Nephron (organoid): ENCODE results near the gene ERO1B.
"Not testable (repeated sequence)": the region's sequence is repeated elsewhere in the genome, so short reads cannot be mapped to it uniquely, and the experiment has no call there.

Source experiments
- H3K27ac Mint-ChIP-seq, 3 experiments: 2 replicates each; pipeline ENCODE4 v1.8.0; 2020; ENCODE audit warnings: mixed read lengths in 3 of 3, mild to moderate bottlenecking in 2 of 3, moderate library complexity in 1 of 3
- H3K27me3 Mint-ChIP-seq: 2 replicates; pipeline ENCODE4 v1.8.0; 2021; ENCODE audit warnings: low read depth, mild to moderate bottlenecking, moderate library complexity, mixed read lengths
- H3K36me3 Mint-ChIP-seq: 2 replicates; pipeline ENCODE4 v1.8.0; 2020; ENCODE audit warnings: low read depth, mixed read lengths
- H3K4me1 Mint-ChIP-seq: 2 replicates; pipeline ENCODE4 v1.8.0; 2020; ENCODE audit warnings: mixed read lengths
- H3K4me3 Mint-ChIP-seq, 3 experiments: 2 replicates each; pipeline ENCODE4 v1.8.0; 2020; ENCODE audit warnings: mild to moderate bottlenecking in 3 of 3, mixed read lengths in 3 of 3, moderate library complexity in 2 of 3
- H3K9me3 Mint-ChIP-seq: 2 replicates; pipeline ENCODE4 v1.8.0; 2020; ENCODE audit warnings: mixed read lengths
- CTCF ChIP-seq, 3 experiments: fragments of 200-600 bp; sonication (generic); IDR thresholded peaks; one replicate each; pipeline ENCODE4 v1.5.0; 2021; ENCODE audit warnings: antibody characterized with exemption in 3 of 3; ENCODE audit not compliant: unreplicated experiment in 3 of 3

The ERO1B gene

GRCh38 chr1:236321101-236321500, 39.3 kb upstream of the ERO1B start:
- TF ChIP-seq CTCF (IDR thresholded peaks at IDR 0.05; ENCODE audit: unreplicated experiment in 3 of 3), result no peak

GRCh38 chr1:236320671-236321070, 38.9 kb upstream of the ERO1B start:
- TF ChIP-seq CTCF (IDR thresholded peaks at IDR 0.05; ENCODE audit: unreplicated experiment in 3 of 3), result no peak
- peaks cover 10% of the 10 kb centered on the region for H3K36me3 Mint-ChIP-seq

More at GRCh38 chr1:236321101-236321500, 39.3 kb upstream of the ERO1B start:
- Mint-ChIP-seq H3K27ac (no peak overlapping the region), H3K9me3 (peaks cover 31% of the 10 kb centered on the region), H3K36me3 (peaks cover 10% of the 10 kb centered on the region), H3K4me3 (no peak overlapping the region), H3K4me1 (no peaks in the 10 kb centered on the region), H3K27me3 (peaks cover 9% of the 10 kb centered on the region)

GRCh38 chr1:236320214-236320613, 38.5 kb upstream of the ERO1B start:
- Mint-ChIP-seq H3K4me1 (no peaks in the 10 kb centered on the region), H3K27me3 (peaks cover 9% of the 10 kb centered on the region), H3K9me3 (peaks cover 31% of the 10 kb centered on the region), H3K36me3 (peaks cover 10% of the 10 kb centered on the region), H3K27ac (no peak overlapping the region), H3K4me3 (no peak overlapping the region)
- TF ChIP-seq CTCF (IDR thresholded peaks at IDR 0.05; ENCODE audit: unreplicated experiment in 3 of 3), result no peak

More at GRCh38 chr1:236320671-236321070, 38.9 kb upstream of the ERO1B start:
- Mint-ChIP-seq H3K27me3 (peaks cover 9% of the 10 kb centered on the region), H3K4me3 (no peak overlapping the region), H3K27ac (no peak overlapping the region), H3K4me1 (no peaks in the 10 kb centered on the region), H3K9me3 (peaks cover 31% of the 10 kb centered on the region)

GRCh38 chr1:236316437-236316836, 34.7 kb upstream of the ERO1B start:
- no peaks in the 10 kb centered on the region for H3K4me1 Mint-ChIP-seq
- peaks cover 6% of the 10 kb centered on the region for H3K36me3 Mint-ChIP-seq
- H3K27ac Mint-ChIP-seq, result no peak overlapping the region
- H3K27me3 Mint-ChIP-seq, result peaks cover 5% of the 10 kb centered on the region
- TF ChIP-seq CTCF (IDR thresholded peaks at IDR 0.05; ENCODE audit: unreplicated experiment in 3 of 3), result no peak
- H3K9me3 Mint-ChIP-seq, result peaks cover 10% of the 10 kb centered on the region
- H3K4me3 Mint-ChIP-seq, result no peak overlapping the region

- peaks cover 2% of the 10 kb centered on the region for H3K9me3 Mint-ChIP-seq
- no peak for TF ChIP-seq CTCF (IDR thresholded peaks at IDR 0.05; ENCODE audit: unreplicated experiment in 3 of 3)
- H3K4me1 Mint-ChIP-seq, result no peaks in the 10 kb centered on the region
- H3K36me3 Mint-ChIP-seq, result no peaks in the 10 kb centered on the region
- H3K27me3 Mint-ChIP-seq, result peaks cover 5% of the 10 kb centered on the region
- H3K4me3 Mint-ChIP-seq, result no peak overlapping the region
- H3K27ac Mint-ChIP-seq, result no peak overlapping the region
Measured at GRCh38 chr1:236315518-236315917, 33.8 kb upstream of the ERO1B start.

- H3K27me3 Mint-ChIP-seq, result peaks cover 5% of the 10 kb centered on the region
- H3K4me3 Mint-ChIP-seq, result no peak overlapping the region
- H3K27ac Mint-ChIP-seq, result no peak overlapping the region
- TF ChIP-seq CTCF (IDR thresholded peaks at IDR 0.05; ENCODE audit: unreplicated experiment in 3 of 3), result no peak
- no peaks in the 10 kb centered on the region for H3K36me3 Mint-ChIP-seq
- no peaks in the 10 kb centered on the region for H3K9me3 Mint-ChIP-seq
- no peaks in the 10 kb centered on the region for H3K4me1 Mint-ChIP-seq
Measured at GRCh38 chr1:236315092-236315491, 33.3 kb upstream of the ERO1B start.

- H3K36me3 Mint-ChIP-seq, H3K4me1 Mint-ChIP-seq, H3K27ac Mint-ChIP-seq, H3K4me3 Mint-ChIP-seq, H3K9me3 Mint-ChIP-seq, H3K27me3 Mint-ChIP-seq: not testable (repeated sequence)
Measured at GRCh38 chr1:236314050-236314449, 32.3 kb upstream of the ERO1B start.
